ENCODE data around the gene FBN1.

The FBN1 gene

GRCh38 chr15:48547286-48547685 is 98.2 kb downstream of the FBN1 start:
- no peak for DNase-seq

DNA sequence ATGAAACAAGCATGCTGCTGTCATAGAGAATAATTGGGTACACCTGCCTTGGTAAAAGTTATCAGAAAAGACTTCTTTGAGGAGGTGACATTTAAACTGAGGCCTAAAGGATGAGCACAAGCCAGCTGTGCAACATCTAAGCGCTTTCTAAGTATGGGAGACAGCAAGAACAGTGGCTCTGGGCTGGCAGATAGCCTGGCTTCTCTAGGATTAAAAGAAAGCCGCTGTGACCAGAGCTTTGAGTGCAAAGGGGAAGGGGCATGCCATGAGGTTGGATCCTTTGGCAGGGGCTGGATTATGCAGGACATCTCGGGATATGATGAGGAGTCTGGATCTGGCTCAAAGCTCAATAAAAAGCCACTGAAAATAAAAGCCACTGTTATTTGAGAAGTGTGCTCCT is 99.2 kb downstream of the FBN1 start:
- DNase-seq, result no peak

DNA sequence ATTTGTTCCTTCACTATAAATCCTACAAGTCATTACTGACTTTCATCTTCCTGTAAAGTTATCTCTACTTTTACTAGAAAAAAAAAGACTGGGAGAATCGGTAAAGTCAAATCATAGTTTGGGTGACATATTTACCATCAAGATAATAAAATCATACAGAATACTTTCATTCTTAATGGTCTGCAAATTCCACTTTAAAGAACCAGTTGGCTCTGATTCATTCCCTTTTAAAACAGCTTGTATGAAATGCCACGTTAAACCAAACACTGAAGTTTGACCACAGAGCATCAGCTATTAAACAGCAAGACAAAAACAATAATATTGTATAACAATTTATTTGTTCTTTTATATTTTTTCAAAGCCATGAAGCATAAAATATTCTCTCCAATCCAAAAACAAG is 100.7 kb downstream of the FBN1 start:
- no peak for DNase-seq

DNA sequence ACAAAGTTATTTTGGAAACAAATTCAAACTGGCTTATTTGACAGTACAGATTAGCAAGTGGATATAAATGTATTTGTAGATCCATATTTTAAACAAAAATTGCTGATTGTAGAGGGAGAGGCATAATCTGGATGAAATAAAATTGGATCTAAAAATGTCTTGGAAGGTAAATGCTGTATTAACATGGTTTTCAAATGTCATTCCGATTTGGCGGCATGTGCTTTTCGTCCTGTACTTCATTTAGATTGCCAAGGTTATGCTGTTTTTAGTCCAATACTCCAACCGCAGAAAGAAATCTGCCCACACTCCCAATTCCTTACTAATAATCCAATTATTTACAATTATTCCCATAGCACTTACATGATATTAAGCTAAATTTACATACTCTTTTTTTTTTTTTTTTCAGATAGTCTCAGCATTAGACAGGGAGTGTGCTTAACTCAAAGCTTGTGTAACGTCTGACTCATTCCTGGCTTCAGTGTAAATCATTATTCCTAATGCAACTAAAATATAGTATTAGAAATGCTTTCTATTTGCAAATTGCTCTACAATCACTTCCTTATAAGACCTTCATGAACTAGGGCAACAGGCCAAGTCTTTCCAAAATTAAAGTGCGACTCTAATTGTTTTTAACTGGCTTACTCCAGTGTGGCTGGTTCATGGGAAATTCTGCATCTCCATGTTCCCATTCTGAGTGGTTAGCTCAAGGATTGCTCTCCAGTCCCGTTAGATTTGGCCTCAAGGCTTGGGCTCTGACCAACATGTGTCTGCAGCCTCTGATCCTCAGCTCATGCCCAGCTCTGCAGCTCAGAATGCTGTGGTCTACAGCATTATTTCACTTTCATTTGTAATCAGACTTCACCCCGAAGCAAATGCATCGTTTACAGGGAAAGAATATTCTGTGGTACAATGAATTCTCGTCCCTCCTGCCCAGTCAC is 103.9 kb downstream of the FBN1 start:
- DNase-seq, result no peak

DNA sequence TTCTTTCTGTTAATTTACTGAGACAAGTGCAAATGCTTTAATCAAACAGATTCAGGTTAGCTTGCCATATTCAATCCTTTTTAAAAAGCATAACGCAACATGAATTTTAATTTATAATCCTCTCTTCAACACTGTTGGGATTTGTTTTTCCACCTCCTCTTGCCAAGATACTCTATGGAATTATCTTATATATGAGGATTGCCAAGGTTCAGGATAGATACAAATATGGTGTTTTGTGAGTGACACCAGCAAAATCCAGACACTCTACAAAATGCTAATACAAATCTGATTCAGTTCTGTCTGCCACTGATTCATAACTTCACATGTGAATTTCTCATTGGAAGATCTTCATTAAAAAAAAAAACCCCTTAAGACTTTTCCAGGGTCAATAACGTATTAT is 104.8 kb downstream of the FBN1 start:
- DNase-seq, result no peak

DNA sequence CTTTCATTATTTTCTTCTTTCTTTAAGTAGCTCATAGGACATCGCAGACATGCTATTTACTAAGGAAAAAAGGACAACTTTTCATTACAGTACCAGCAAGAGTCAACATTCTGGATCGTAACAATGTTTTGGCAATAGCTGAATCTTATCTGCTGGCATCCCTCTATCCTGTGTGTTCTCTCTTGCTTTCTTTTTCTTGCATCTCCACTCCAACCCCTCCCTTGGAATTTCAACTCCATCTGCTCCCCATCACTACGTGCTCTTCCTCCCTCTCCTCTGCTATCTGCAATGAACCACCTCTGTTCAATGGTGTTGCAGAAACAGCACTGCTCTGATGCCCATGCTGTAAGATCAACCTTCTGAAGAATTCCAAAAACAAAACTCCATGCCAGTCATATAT is 106.6 kb downstream of the FBN1 start:
- DNase-seq, result no peak

DNA sequence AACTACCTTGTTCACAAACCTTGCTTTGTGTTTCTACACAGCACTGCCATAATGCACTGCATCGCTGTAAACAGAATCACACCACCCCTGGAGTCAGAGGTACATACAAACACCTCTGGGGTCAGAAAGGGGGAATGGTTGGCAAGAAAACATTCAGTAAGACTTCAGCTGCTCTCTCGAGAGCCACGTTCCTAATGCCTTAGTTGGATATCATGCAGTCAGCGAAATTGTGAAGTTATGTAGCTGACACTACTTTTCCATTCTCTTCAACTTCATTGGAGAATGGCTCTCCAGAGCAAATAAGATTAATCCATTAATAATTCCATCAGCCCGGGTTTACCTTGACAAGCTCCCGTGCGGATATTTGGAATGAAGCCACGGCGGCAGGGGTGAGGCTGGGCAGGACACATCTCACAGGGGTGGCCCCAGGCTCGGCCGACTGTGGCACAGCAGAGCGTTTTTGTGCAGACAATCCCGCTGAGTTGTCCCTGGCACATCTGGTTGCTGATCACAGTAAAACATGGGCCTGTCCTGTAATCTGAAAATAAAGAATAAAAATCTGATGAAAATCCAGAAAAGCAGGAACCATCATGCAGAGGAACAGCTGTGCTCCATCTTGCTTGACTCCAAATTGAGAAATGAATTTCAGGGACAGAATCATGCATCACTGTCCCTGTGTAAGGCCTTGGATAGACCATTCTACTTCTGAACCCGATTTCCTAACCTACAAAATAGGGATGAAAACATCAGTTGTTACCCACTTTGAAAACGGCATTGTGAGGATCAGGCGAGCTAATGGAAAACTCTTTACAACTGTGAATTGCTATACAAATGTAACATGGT is 108.0 kb downstream of the FBN1 start:
- no peak for DNase-seq

DNA sequence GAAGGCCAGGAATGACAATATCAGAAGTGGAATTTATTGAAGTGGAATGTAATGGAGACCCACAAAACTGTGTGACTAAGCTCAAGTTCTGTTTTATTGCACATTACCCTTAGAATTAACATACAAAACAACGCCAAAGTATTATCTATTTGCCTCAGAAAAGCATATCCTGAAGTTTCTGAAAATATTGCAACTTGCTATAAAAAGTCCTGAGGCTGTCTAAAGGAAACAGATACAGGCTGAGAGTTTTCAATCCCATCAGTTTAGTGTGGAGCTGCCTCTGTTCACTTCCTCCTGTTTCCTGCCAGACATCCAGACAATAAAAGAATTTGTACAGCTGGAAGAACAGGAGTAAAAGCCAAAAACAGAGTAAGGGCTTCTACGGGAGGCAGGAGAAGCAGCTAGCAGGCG is 108.8 kb downstream of the FBN1 start:
- DNase-seq, result no peak

- no peak for DNase-seq
These were observed 111.5 kb downstream of the FBN1 start for GRCh38 chr15:48533982-48534381.

GRCh38 chr15:48532946-48533345 is 112.6 kb downstream of the FBN1 start:
- DNase-seq, result no peak

- DNase-seq, result no peak
These were observed 115.0 kb downstream of the FBN1 start for GRCh38 chr15:48530528-48530927.

- no peak for DNase-seq
These were observed 116.6 kb downstream of the FBN1 start for GRCh38 chr15:48528921-48529320.

DNA sequence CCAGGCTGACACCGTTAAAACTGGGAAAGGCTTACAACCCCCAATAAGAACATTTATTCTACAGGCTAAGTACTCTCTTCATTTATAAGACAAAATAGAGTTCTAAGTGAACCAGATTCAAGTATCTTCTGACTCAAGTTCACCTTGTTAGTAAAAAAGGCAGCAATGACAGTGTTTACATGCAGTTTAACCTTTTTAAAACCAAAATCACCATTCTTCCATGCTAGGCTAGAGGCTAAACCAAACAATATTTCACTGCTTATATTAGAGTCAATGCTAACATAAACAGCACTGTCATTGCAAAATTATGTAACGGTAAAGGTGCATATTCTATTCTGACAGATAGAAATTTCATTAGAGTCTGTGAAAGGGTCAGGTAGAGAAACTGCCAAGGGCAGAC is 118.0 kb downstream of the FBN1 start:
- no peak for DNase-seq

DNA sequence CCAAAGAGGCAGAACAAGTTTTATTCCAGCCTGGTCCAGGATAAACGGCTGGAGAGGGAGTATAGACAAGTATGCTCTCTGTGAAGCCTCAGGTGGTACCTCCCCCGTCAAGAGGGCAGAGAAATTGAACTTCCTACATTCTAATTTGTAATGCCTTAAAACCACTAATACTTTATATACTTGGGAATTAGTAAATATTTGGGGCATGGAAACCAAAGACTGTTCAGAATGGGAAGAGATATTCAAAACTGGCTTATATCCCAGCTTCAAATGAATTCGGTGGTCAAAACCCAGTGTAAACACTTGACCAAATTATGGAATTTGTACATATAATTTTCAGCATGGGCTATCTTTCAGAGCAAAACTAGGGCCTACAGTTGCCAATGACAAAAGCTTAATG is 122.6 kb downstream of the FBN1 start:
- DNase-seq, result no peak

- DNase-seq, result no peak
These were observed 123.4 kb downstream of the FBN1 start for GRCh38 chr15:48522123-48522522.

DNA sequence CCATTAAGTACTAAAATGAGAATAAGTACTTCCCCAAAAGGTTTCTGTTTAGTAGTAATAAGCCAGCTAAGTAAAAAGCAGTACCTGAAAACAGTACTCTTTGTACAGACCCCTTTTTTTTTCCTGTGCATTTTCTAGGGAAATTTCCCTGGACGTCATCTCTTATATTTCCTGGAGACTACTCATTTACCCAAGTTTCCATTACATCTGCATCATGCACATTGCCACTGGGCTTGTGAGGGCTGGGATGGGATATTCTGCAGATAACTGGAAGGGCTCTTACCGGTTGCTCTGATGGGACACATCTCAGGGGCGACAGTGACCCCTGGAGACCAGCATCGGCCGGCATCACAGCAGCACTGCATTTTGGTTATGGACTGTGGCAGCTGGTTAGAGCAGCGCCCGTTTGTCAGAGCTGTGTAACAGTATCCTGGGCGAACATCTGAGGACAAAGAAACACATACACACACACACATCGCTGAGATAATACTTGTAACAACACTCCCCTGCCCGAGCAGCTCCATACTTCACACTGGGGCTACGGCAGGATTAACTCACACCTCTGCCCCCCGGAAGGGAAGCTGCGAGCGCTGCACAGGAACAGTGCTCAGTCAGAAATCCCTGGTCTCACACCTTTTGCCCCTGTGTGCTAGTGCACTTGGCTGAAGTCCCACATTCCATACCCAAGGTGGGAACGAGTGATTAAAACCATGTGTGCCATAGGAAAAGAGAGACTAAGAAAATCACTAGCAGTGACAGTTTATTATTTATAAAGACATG is 124.9 kb downstream of the FBN1 start:
- DNase-seq, result no peak

DNA sequence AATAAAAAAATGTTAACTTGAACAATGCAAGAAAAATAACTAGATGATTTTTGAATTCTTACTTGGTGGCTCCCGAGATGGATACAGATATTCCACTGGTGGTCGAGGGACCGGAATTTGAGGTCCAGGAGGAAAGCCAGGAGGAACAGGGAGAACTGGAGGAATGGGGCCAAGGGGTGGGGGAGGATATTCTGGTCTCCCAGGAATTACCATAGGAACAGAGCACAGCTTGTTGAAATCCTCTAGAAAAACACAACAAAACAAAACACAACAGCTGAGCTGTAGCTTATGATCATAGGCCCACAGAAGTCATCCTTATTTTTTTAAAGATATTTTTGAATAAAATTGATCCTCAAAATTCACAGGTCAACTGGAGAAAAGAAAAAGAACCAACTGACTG is 129.4 kb downstream of the FBN1 start:
- DNase-seq, result no peak

DNA sequence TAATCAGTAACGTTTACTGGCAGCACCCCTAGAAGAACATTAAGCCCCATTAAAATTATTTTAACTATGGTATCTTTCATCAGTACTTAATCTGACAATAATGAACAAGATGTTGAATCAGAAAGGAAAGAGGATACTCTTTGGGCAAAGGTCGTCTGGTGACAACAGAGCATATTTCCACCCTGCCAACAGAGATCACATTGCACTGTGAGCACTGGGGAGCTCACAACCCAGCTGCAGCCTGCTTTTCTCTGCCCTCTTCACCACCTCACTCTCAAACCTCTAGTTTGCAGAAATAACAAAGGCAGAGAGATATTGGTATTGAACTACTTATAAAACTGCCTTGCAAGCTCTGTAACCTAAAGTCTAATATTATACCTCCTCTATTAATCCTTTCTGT is 130.0 kb downstream of the FBN1 start:
- no peak for DNase-seq

- DNase-seq, result no peak
These were observed 131.2 kb downstream of the FBN1 start for GRCh38 chr15:48514103-48514816.

GRCh38 chr15:48510976-48511375 is 134.5 kb downstream of the FBN1 start:
- DNase-seq, result no peak

GRCh38 chr15:48507416-48508065 is 138.0 kb downstream of the FBN1 start:
- no peak for DNase-seq

GRCh38 chr15:48505067-48505466 is 140.4 kb downstream of the FBN1 start:
- no peak for DNase-seq

All from NCI-H1092 (cell line).